ENCODE measurements around the gene MYBL2. TPM values are rescaled to one million over a fixed set of nuclear protein-coding genes. Genes with fewer than 3 reads are reported as not detected.

The MYBL2 gene
- total RNA-seq, 1 donor from 2014 or later, result 24.3 TPM

DNA sequence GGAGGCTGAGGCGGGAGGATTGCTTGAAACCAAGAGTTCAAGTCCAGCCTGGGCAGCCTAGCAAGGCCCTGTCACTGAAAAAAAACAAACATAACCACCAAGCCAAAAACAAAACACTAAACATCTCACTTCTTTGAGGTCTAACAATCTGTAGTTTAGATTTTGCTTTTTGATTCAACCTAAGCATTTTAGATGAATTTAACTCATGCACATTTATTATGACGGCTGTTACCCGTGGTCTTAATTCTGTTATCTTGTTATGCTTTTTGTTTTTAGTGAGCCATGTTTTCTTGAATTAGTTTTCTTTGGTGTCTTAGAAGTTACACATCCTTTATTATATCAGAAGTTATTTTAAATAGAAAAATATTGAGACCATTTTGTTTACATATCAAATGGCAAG lies 73.7 kb downstream of the MYBL2 start:
- H3K36me3 Mint-ChIP-seq, result no peaks in the 10 kb centered on the region
- TF ChIP-seq, protein P1, sequence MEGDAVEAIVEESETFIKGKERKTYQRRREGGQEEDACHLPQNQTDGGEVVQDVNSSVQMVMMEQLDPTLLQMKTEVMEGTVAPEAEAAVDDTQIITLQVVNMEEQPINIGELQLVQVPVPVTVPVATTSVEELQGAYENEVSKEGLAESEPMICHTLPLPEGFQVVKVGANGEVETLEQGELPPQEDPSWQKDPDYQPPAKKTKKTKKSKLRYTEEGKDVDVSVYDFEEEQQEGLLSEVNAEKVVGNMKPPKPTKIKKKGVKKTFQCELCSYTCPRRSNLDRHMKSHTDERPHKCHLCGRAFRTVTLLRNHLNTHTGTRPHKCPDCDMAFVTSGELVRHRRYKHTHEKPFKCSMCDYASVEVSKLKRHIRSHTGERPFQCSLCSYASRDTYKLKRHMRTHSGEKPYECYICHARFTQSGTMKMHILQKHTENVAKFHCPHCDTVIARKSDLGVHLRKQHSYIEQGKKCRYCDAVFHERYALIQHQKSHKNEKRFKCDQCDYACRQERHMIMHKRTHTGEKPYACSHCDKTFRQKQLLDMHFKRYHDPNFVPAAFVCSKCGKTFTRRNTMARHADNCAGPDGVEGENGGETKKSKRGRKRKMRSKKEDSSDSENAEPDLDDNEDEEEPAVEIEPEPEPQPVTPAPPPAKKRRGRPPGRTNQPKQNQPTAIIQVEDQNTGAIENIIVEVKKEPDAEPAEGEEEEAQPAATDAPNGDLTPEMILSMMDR (IDR thresholded peaks at IDR 0.05; ENCODE audit: unreplicated experiment), result no peak
- H3K9me3 Mint-ChIP-seq, result no peaks in the 10 kb centered on the region
- no peak overlapping the region for H3K4me3 Mint-ChIP-seq
- peaks cover 19% of the 10 kb centered on the region for H3K27me3 Mint-ChIP-seq (ENCODE audit: low read depth)
- no peak overlapping the region for H3K27ac Mint-ChIP-seq
- no peak for DNase-seq (ENCODE audit: low spot score in 2 of 2, unreplicated experiment in 2 of 2)
- H3K4me1 Mint-ChIP-seq, result peaks cover 2% of the 10 kb centered on the region

DNA sequence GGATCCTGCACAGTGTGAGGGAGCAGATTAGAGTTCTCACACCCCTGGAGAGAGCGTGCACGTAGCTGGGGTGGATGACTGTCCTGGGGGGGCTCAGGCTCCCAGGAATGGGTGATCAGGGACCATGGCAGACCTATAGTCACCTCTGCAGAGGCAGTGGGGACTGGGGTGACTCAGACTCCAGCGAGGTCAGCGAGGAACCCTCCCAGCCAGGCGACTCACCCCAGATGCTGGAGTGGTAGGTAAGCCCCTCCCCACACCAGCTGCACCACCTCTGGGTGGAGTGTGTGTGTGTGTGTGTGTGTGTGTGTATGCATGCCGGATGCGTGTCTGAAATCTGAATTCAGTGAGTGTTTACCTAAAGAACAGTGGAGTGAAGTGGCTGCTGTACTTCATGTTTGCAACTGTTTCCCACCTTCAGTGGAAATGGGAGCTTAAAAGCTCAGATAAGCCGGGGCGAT lies 77.3 kb downstream of the MYBL2 start:
- H3K27ac Mint-ChIP-seq, result no peak overlapping the region
- H3K36me3 Mint-ChIP-seq, result no peaks in the 10 kb centered on the region
- H3K4me3 Mint-ChIP-seq, result no peak overlapping the region
- DNase-seq (ENCODE audit: low spot score in 2 of 2, unreplicated experiment in 2 of 2), result no peak
- no peaks in the 10 kb centered on the region for H3K9me3 Mint-ChIP-seq
- peaks cover 32% of the 10 kb centered on the region for H3K27me3 Mint-ChIP-seq (ENCODE audit: low read depth)
- H3K4me1 Mint-ChIP-seq, result peaks cover 4% of the 10 kb centered on the region
- TF ChIP-seq, protein P1 (IDR thresholded peaks at IDR 0.05; ENCODE audit: unreplicated experiment), result no peak

DNA sequence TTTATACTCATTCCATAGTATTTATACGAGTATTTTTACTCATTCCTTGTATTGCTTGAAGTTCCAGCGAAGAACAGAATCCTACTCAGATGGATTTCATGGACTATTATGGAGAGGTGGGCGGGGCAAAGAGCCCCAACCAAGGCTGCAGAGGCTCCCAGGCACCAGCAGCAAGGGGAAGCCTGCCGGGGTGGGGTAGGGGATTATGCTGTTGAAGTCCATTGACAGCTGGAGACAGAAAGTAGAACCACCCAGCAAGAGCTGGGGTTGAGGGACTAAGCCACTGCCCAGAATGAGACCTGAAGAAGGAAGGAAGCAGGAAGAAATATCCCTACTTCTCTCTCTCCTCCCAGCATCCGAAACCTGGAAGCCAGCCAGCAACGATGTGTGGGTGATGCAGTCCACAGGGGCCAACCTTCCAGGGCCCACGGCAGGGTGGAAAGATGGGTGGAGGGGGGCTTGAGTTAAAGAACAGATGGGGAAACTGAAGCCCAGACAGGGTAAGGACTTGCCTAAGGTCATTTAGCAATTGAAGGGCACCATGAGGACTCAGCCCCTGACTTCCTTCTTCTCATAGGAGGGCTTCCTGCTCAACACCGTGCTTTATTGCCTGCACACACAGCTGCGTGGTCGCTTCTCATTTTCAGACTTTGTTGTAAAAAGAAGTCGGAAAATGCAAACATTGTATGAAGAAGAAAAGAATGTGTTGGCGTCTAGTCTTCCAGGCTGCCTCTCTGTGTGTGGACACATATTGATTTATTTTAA lies 78.2 kb downstream of the MYBL2 start:
- no peak overlapping the region for H3K4me3 Mint-ChIP-seq
- H3K4me1 Mint-ChIP-seq, result peaks cover 4% of the 10 kb centered on the region
- peaks cover 40% of the 10 kb centered on the region for H3K27me3 Mint-ChIP-seq (ENCODE audit: low read depth)
- no peak for DNase-seq (ENCODE audit: low spot score in 2 of 2, unreplicated experiment in 2 of 2)
- no peaks in the 10 kb centered on the region for H3K9me3 Mint-ChIP-seq
- TF ChIP-seq, protein P1 (IDR thresholded peaks at IDR 0.05; ENCODE audit: unreplicated experiment), result no peak
- no peaks in the 10 kb centered on the region for H3K36me3 Mint-ChIP-seq
- H3K27ac Mint-ChIP-seq, result no peak overlapping the region

DNA sequence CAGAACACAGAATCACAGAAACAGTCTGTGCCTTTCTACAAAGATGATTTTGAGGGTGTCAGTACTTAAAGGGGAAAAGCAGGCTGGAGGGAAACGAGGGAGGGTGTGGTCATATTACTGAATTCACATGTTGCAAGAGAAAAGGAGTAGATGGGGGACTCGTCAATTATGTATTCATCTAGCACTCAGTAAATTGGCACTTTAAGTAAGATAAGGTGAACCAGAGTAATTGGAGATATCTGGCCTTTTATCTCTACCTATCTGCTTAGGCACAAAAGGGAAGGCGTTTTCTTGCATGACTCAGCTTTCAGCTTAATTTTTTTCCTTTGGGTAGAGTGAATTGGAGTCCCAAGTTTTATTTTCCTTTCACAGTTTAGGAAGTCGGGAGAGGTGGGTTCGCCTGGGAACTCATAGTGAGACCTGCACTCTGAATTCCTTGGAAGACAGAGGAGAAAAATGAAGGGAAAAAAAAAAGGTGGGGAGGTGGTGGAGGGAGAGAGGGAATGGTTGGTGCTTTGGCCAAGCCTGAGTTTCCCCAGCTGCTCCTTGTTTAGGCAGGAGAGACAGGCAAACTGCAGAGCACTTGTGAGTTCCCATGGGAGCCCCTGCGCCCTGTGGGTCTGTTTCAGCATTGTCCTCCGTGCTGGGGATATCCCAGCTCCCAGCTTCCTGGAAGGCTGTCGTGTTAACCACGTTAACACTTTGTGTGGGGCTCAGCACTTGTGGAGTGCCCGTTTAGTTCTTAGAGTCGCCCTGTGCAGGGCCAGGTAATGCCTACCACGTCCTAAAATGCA lies 79.6 kb downstream of the MYBL2 start:
- Mint-ChIP-seq H3K36me3 (no peaks in the 10 kb centered on the region), H3K27ac (no peak overlapping the region), H3K9me3 (no peaks in the 10 kb centered on the region), H3K4me1 (peaks cover 4% of the 10 kb centered on the region), H3K4me3 (no peak overlapping the region), H3K27me3 (ENCODE audit: low read depth) (peaks cover 48% of the 10 kb centered on the region)
- DNase-seq (ENCODE audit: low spot score in 2 of 2, unreplicated experiment in 2 of 2), result no peak
- TF ChIP-seq, protein P1 (IDR thresholded peaks at IDR 0.05; ENCODE audit: unreplicated experiment), result no peak

DNA sequence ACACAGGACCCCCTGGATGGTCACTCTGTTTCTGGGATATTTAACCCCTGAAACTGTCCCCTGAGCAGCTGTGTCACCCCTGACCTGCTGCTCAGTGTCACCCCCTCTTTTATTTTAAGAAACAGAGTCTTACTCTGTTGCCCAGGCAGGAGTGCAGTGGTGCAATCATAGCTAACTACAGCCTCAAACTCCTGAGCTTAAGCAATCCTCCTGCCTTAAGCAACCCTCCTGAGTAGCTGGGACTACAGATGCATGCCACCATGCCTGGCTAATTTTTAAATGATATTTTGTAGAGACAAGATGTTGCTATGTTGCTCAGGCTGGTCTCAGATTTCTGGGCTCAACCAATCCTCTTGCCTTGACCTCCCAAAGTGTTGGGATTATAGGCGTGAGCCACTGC lies 81.4 kb downstream of the MYBL2 start:
- TF ChIP-seq, protein P1 (IDR thresholded peaks at IDR 0.05; ENCODE audit: unreplicated experiment), result no peak
- H3K27me3 Mint-ChIP-seq (ENCODE audit: low read depth), result peaks cover 53% of the 10 kb centered on the region
- H3K9me3 Mint-ChIP-seq, result no peaks in the 10 kb centered on the region
- DNase-seq (ENCODE audit: low spot score in 2 of 2, unreplicated experiment in 2 of 2), result no peak
- H3K4me3 Mint-ChIP-seq, result no peak overlapping the region
- H3K36me3 Mint-ChIP-seq, result no peaks in the 10 kb centered on the region
- H3K27ac Mint-ChIP-seq, result no peak overlapping the region
- H3K4me1 Mint-ChIP-seq, result peaks cover 4% of the 10 kb centered on the region
